NCI-H345 treated with DMSO at 0.1 percent for 48 hours (cell line): ENCODE measurements around the gene ACRBP.
"Not testable (repeated sequence)": the region's sequence is repeated elsewhere in the genome, so short reads cannot be mapped to it uniquely, and the experiment has no call there.

Experiments
- DNase-seq: peaks from one replicate; lab custom pipeline; 2025; ENCODE audit not compliant: unreplicated experiment; lab: John Stamatoyannopoulos, UW

The ACRBP gene

GRCh38 chr12:6618483-6619225, 28.6 kb downstream of the ACRBP start:
- DNase-seq, result no peak

GRCh38 chr12:6615802-6616201, 31.4 kb downstream of the ACRBP start:
- DNase-seq, result no peak

- no peak for DNase-seq
Measured at GRCh38 chr12:6614513-6615172, 32.6 kb downstream of the ACRBP start.

- peak; percentile 91 for DNase-seq
Measured at GRCh38 chr12:6613776-6614512, 33.3 kb downstream of the ACRBP start.

GRCh38 chr12:6613015-6613775, 34.0 kb downstream of the ACRBP start:
- DNase-seq, result peak; percentile 87

GRCh38 chr12:6612652-6613014, 34.6 kb downstream of the ACRBP start:
- DNase-seq, result no peak

- no peak for DNase-seq
Measured at GRCh38 chr12:6612247-6612646, 35.0 kb downstream of the ACRBP start.

GRCh38 chr12:6608592-6609281, 38.5 kb downstream of the ACRBP start:
- DNase-seq, result no peak

GRCh38 chr12:6607751-6608591, 39.3 kb downstream of the ACRBP start:
- DNase-seq, result peak; percentile 81

- DNase-seq, result no peak
Measured at GRCh38 chr12:6606331-6607131, 40.7 kb downstream of the ACRBP start.

- no peak for DNase-seq
Measured at GRCh38 chr12:6605421-6606330, 41.6 kb downstream of the ACRBP start.

- DNase-seq, result no peak
Measured at GRCh38 chr12:6604259-6605029, 42.8 kb downstream of the ACRBP start.

- DNase-seq, result no peak
Measured at GRCh38 chr12:6603095-6603567, 44.1 kb downstream of the ACRBP start.

- DNase-seq, result no peak
Measured at GRCh38 chr12:6602526-6602925, 44.7 kb downstream of the ACRBP start.

- DNase-seq, result not testable (repeated sequence)
Measured at GRCh38 chr12:6595673-6596072, 51.6 kb downstream of the ACRBP start.

- DNase-seq, result no peak
Measured at GRCh38 chr12:6592087-6592486, 55.1 kb downstream of the ACRBP start.
